Endodermal cell (in vitro differentiated cells): ENCODE measurements around the gene HDAC11. TPM values are rescaled to one million over a fixed set of nuclear protein-coding genes. Genes with fewer than 3 reads are reported as not detected.
A peak's percentile ranks its signal among the peaks of the same experiment; 100 is the strongest.

Experiments used
- DNase-seq: peaks from one replicate; pipeline ENCODE4 v3.0.0-alpha.2; 2017
- H3K27ac ChIP-seq: 2 replicates; pipeline ENCODE4 v1.5.1; 2013; ENCODE audit warnings: mild to moderate bottlenecking, low read depth, low read length, moderate library complexity
- H3K27me3 ChIP-seq: 2 replicates; pipeline ENCODE4 v1.6.1; 2013; ENCODE audit warnings: mild to moderate bottlenecking, low read length, moderate library complexity; ENCODE audit not compliant: insufficient read depth, control insufficient read depth, poor library complexity, severe bottlenecking
- H3K36me3 ChIP-seq: 2 replicates; pipeline ENCODE4 v1.7.0; 2013; ENCODE audit warnings: mild to moderate bottlenecking, low read length, moderate library complexity; ENCODE audit not compliant: control insufficient read depth, insufficient read depth
- H3K4me1 ChIP-seq: one replicate; pipeline ENCODE4 v1.7.0; 2013; ENCODE audit warnings: low read length; ENCODE audit not compliant: control insufficient read depth, insufficient read depth
- H3K4me3 ChIP-seq: 2 replicates; pipeline ENCODE4 v1.5.1; 2013; ENCODE audit warnings: mild to moderate bottlenecking, low read length, moderate library complexity
- H3K9ac ChIP-seq: 2 replicates; pipeline ENCODE4 v1.6.1; 2013; ENCODE audit warnings: mild to moderate bottlenecking, low read length, moderate library complexity; ENCODE audit not compliant: poor library complexity, severe bottlenecking; ENCODE audit errors: extremely low read depth
- H3K9me3 ChIP-seq: 2 replicates; pipeline ENCODE4 v1.6.1; 2013; ENCODE audit warnings: mild to moderate bottlenecking, low read length, moderate library complexity; ENCODE audit not compliant: control insufficient read depth
- H3K27ac Mint-ChIP-seq: 2 replicates; pipeline ENCODE4 v1.8.0; 2020; ENCODE audit warnings: mixed read lengths
- H3K27me3 Mint-ChIP-seq: 2 replicates; pipeline ENCODE4 v1.8.0; 2021; ENCODE audit warnings: mild to moderate bottlenecking, mixed read lengths; ENCODE audit not compliant: insufficient read depth
- H3K36me3 Mint-ChIP-seq: 2 replicates; pipeline ENCODE4 v1.8.0; 2020; ENCODE audit warnings: low read depth, mixed read lengths
- H3K4me1 Mint-ChIP-seq: 2 replicates; pipeline ENCODE4 v1.8.0; 2020; ENCODE audit warnings: mixed read lengths
- H3K4me3 Mint-ChIP-seq: 2 replicates; pipeline ENCODE4 v1.8.0; 2020; ENCODE audit warnings: mild to moderate bottlenecking, moderate library complexity, mixed read lengths
- H3K9me3 Mint-ChIP-seq: 2 replicates; pipeline ENCODE4 v1.8.0; 2020; ENCODE audit warnings: mild to moderate bottlenecking, mixed read lengths
- WGBS, 2 experiments: methylation state at CpG; one replicate each; pipeline versions ENCODE4 v1.1.5 to v1.1.7; 2013; ENCODE audit warnings: missing lambda C conversion rate in 2 of 2, mixed read lengths in 1 of 2; ENCODE audit not compliant: insufficient coverage in 1 of 2, insufficient read length in 1 of 2; 5-methylcytosine and 5-hydroxymethylcytosine counted together
- total RNA-seq, 2 donors: library from RNA; stranded (reverse); fragmentation: NEBNext Ultra II Directional in 1 of 2; extraction: Animal tissue kit (Norgen Biotek cat#: 25700) in 1 of 2; gene quantifications; 2 replicates in 1 of 2; 3 replicates in 1 of 2; pipeline ENCODE4 v1.2.1, GENCODE V29; 2021
- TF ChIP-seq, protein P1 (sequence below): fragments of 200-600 bp; sonication (generic); conservative IDR thresholded peaks from 2 replicates; pipeline ENCODE4 v1.5.0; 2021; ENCODE audit warnings: antibody characterized with exemption, mild to moderate bottlenecking

Gene HDAC11
- total RNA-seq, 2 donors from 2014 or later: 17.0 to 17.1 TPM

DNA sequence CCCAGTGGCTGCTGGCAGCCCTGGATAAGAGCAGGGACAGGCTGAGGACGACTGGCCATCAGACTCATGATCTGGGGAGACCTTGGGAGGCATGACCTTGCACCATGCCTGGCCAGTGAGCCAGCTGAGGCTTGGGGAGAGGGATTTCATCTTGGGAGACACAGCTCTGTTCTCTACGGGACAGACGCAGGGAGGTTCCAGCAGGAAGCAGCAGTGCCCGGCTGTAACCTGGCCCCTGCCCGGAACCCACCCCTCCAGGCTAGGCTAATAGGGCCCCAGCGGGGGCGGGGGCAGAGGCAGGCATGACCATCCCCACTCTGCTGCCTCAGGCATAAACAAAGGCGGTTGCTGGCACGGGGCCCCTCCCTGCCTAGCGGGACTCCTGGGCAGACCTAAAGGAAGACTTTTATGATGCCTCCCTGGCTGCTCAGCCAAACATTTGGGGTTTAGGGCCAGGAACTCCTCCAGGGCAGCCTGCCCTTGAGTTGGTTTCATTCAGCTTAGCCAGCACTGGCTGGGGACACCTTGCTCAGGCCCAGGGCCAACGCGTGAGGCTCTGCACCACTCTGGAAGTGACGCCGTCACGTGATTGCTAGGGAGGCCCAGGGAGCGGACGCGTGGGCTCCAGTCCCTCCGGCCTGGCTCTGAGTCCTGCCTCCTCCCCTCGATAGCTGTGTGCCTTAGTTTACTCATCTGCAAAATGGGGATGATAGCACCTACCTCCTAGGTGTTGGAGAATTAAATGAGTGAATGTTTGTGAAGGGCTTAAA is 27.6 kb downstream of the HDAC11 start:
- Histone ChIP-seq H3K36me3 (no peaks in the 10 kb centered on the region), H3K4me1 (no peaks in the 10 kb centered on the region), H3K9ac (no peak overlapping the region), H3K27ac (peak overlapping the region; percentile 75), H3K4me3 (no peak overlapping the region), H3K9me3 (no peaks in the 10 kb centered on the region), H3K27me3 (no peaks in the 10 kb centered on the region)
- DNase-seq: no peak
- no peaks in the 10 kb centered on the region for H3K27me3 Mint-ChIP-seq
- H3K27ac Mint-ChIP-seq: no peak overlapping the region
- H3K36me3 Mint-ChIP-seq: peaks cover 2% of the 10 kb centered on the region
- H3K4me3 Mint-ChIP-seq: no peak overlapping the region
- WGBS, 2 experiments: 66 to 79% methylated on average over 12 to 20 of the region's 20 CpGs
- TF ChIP-seq, protein P1, sequence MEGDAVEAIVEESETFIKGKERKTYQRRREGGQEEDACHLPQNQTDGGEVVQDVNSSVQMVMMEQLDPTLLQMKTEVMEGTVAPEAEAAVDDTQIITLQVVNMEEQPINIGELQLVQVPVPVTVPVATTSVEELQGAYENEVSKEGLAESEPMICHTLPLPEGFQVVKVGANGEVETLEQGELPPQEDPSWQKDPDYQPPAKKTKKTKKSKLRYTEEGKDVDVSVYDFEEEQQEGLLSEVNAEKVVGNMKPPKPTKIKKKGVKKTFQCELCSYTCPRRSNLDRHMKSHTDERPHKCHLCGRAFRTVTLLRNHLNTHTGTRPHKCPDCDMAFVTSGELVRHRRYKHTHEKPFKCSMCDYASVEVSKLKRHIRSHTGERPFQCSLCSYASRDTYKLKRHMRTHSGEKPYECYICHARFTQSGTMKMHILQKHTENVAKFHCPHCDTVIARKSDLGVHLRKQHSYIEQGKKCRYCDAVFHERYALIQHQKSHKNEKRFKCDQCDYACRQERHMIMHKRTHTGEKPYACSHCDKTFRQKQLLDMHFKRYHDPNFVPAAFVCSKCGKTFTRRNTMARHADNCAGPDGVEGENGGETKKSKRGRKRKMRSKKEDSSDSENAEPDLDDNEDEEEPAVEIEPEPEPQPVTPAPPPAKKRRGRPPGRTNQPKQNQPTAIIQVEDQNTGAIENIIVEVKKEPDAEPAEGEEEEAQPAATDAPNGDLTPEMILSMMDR: no peak
- peaks cover 2% of the 10 kb centered on the region for H3K4me1 Mint-ChIP-seq
- H3K9me3 Mint-ChIP-seq: no peaks in the 10 kb centered on the region

DNA sequence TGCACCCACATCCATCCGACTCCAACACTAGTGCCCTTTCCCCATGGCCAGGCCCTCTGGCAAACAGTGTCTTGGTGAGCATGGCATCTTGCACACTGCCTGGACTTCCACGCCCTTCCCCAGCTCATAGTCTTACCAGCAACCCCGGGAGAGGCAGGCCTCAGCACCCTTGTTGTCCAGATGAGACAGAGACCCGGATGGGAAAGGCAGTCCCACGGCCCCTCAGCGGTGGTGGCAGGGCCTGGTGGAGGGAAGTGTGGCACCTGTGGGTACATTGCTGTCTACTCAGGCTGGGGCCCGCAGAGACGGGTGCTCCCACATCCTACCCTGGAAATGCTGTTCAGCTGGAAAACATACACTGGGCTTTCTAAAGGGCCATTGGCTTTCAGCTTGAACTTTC is 28.4 kb downstream of the HDAC11 start:
- Histone ChIP-seq H3K36me3 (no peaks in the 10 kb centered on the region), H3K27ac (no peak overlapping the region), H3K4me1 (no peaks in the 10 kb centered on the region), H3K9me3 (no peaks in the 10 kb centered on the region), H3K9ac (no peak overlapping the region), H3K4me3 (no peak overlapping the region), H3K27me3 (no peaks in the 10 kb centered on the region)
- no peaks in the 10 kb centered on the region for H3K27me3 Mint-ChIP-seq
- H3K27ac Mint-ChIP-seq: no peak overlapping the region
- no peak overlapping the region for H3K4me3 Mint-ChIP-seq
- 90 to 94% methylated on average over 3 to 8 of the region's 8 CpGs for WGBS, 2 experiments
- no peak for DNase-seq
- TF ChIP-seq, protein P1: no peak
- H3K9me3 Mint-ChIP-seq: no peaks in the 10 kb centered on the region
- H3K36me3 Mint-ChIP-seq: no peaks in the 10 kb centered on the region
- H3K4me1 Mint-ChIP-seq: peaks cover 2% of the 10 kb centered on the region

DNA sequence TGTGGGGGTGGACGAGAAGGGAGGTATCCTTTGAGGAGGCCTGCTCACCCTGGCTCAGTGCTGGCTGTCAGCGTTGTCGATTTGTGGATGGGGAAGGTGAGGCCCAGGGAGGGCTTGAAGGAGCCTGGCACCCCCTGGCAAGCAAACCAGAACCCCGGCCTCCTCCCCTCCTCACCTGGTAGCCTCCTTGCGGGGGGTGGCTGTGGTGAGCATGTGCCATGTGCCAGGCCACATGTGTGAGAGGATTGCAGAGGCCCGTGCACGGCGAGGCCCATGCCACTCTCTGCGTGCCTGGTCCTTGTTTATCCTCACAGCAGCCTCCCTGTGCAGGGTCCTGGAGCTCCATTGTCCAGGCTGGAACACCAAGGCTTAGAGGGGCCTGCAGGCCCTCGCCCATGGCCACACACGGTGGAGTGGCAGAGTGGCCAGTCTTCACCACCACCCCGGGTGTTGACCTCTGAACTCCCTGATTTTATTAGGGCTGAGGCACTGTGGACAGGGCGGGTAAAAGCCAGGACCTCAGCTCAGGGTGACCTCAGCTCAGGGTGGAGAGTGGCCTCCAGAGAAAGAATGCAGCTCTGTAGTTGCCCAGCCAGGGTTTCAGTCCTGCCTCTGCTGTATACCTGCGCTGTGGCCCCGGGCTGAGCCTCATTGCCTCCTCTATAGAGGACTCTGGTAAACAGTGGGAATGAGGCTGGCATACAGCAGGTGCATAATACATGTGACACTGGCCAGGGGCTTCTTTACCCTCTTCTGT is 29.1 kb downstream of the HDAC11 start:
- Mint-ChIP-seq H3K9me3 (no peaks in the 10 kb centered on the region), H3K4me1 (peaks cover 2% of the 10 kb centered on the region), H3K36me3 (no peaks in the 10 kb centered on the region), H3K4me3 (no peak overlapping the region), H3K27ac (no peak overlapping the region), H3K27me3 (no peaks in the 10 kb centered on the region)
- Histone ChIP-seq H3K9me3 (no peaks in the 10 kb centered on the region), H3K27ac (no peak overlapping the region), H3K4me3 (no peak overlapping the region), H3K9ac (no peak overlapping the region), H3K27me3 (no peaks in the 10 kb centered on the region), H3K4me1 (no peaks in the 10 kb centered on the region), H3K36me3 (no peaks in the 10 kb centered on the region)
- DNase-seq: no peak
- WGBS, 2 experiments: 83 to 88% methylated on average over 9 to 15 of the region's 15 CpGs
- TF ChIP-seq, protein P1: no peak
